H1 (cell line): ENCODE data around the gene RCSD1. TPM values are rescaled to one million over a fixed set of nuclear protein-coding genes. Genes with fewer than 3 reads are reported as not detected.

Experiments used
- CTCF ChIA-PET: fragments of 300-600 bp; sonication (Branson Sonifier 250); formaldehyde crosslinking; loops from one replicate; lab custom pipeline; 2021; ENCODE audit not compliant: partially characterized antibody; lab: Charles Lee
- POLR2A ChIA-PET: fragments of 300-600 bp; sonication (Branson Sonifier 250); formaldehyde crosslinking; loops from one replicate; lab custom pipeline; 2021; ENCODE audit warnings: inconsistent platforms; ENCODE audit not compliant: partially characterized antibody; lab: Charles Lee
- DNase-seq, 2 experiments: peaks; one replicate each; pipeline versions ENCODE4 v3.0.0 to v3.0.0-alpha.2; 2010 to 2022; ENCODE audit warnings: low spot score in 2 of 2, low read depth in 1 of 2, mixed read lengths in 1 of 2
- FAIRE-seq: peaks from 2 replicates; lab custom pipeline; 2011; peaks lifted over from hg19 to GRCh38; lab: Jason Lieb, UNC
- H2AFZ ChIP-seq: 2 replicates; pipeline ENCODE4 v1.8.1; 2012; ENCODE audit warnings: low read length, inconsistent platforms
- H2AK5ac ChIP-seq: 2 replicates; pipeline ENCODE4 v1.6.1; 2013; ENCODE audit warnings: low read depth, low read length
- H2BK120ac ChIP-seq: replicated peaks from 2 replicates; pipeline ENCODE3; 2013; ENCODE audit warnings: low read depth, low read length, inconsistent platforms
- H2BK12ac ChIP-seq: 2 replicates; pipeline ENCODE4 v1.6.1; 2013; ENCODE audit warnings: low read depth, low read length
- H2BK15ac ChIP-seq: 2 replicates; pipeline ENCODE4 v1.6.1; 2013; ENCODE audit warnings: low read length
- H2BK20ac ChIP-seq: 2 replicates; pipeline ENCODE4 v1.6.1; 2013; ENCODE audit warnings: low read length
- H2BK5ac ChIP-seq: 2 replicates; pipeline ENCODE4 v1.6.1; 2013; ENCODE audit warnings: low read depth, low read length
- H3K14ac ChIP-seq: 2 replicates; pipeline ENCODE4 v1.6.1; 2013; ENCODE audit warnings: inconsistent platforms; ENCODE audit not compliant: insufficient read length
- H3K18ac ChIP-seq: 2 replicates; pipeline ENCODE4 v1.6.1; 2013; ENCODE audit warnings: low read length; ENCODE audit errors: extremely low read depth
- H3K23ac ChIP-seq: 2 replicates; pipeline ENCODE4 v1.6.1; 2013; ENCODE audit warnings: inconsistent platforms; ENCODE audit not compliant: insufficient read length
- H3K23me2 ChIP-seq: 2 replicates; pipeline ENCODE4 v1.6.1; 2013; ENCODE audit warnings: low read depth, low read length
- H3K27ac ChIP-seq: 2 replicates; pipeline ENCODE4 v1.6.1; 2011; ENCODE audit warnings: low read depth, low read length, inconsistent platforms
- H3K27me3 ChIP-seq, 4 experiments: replicated peaks in 1 of 4; 1 replicate in 1 of 4; 2 replicates in 3 of 4; pipeline versions ENCODE4 v1.6.1 to v1.8.1; 2011 to 2013; ENCODE audit warnings: low read length in 3 of 4, mild to moderate bottlenecking in 3 of 4, inconsistent platforms in 2 of 4, mixed read lengths in 2 of 4, moderate library complexity in 1 of 4; ENCODE audit not compliant: control insufficient read depth in 3 of 4, insufficient read depth in 3 of 4; ENCODE audit errors: extremely low read depth in 1 of 4
- H3K36me3 ChIP-seq, 4 experiments: 2 replicates each; pipeline versions ENCODE4 v1.6.1 to v1.8.1; 2011 to 2013; ENCODE audit warnings: mild to moderate bottlenecking in 4 of 4, low read length in 3 of 4, moderate library complexity in 2 of 4, control low read depth in 1 of 4, inconsistent platforms in 1 of 4; ENCODE audit not compliant: insufficient read depth in 4 of 4, control insufficient read depth in 2 of 4
- H3K4ac ChIP-seq: replicated peaks from 2 replicates; pipeline ENCODE3; 2013; ENCODE audit warnings: low read length, low read depth, mixed read lengths, inconsistent platforms; ENCODE audit not compliant: insufficient read length
- H3K4me1 ChIP-seq, 4 experiments: replicated peaks in 1 of 4; 1 replicate in 1 of 4; 2 replicates in 3 of 4; pipeline versions ENCODE4 v1.6.1 to v1.8.1; 2011 to 2013; ENCODE audit warnings: low read length in 3 of 4, inconsistent platforms in 2 of 4, mixed read lengths in 1 of 4; ENCODE audit not compliant: insufficient read depth in 4 of 4, control insufficient read depth in 3 of 4
- H3K4me2 ChIP-seq, 2 experiments: 2 replicates each; pipeline versions ENCODE4 v1.6.1 to v1.8.1; 2011 to 2013; ENCODE audit warnings: low read depth in 2 of 2, low read length in 2 of 2, control low read depth in 1 of 2, inconsistent platforms in 1 of 2, mild to moderate bottlenecking in 1 of 2; ENCODE audit not compliant: insufficient read depth in 1 of 2
- H3K4me3 ChIP-seq, 4 experiments: fragments of 200-600, 300-600 bp in 1 of 4; sonication (generic), shearing (Covaris generic), sonication (Bioruptor Twin) in 1 of 4; 2 replicates each; pipeline versions ENCODE4 v1.5.1 to v1.8.1; 2011 to 2016; ENCODE audit warnings: low read length in 4 of 4, low read depth in 3 of 4, control low read depth in 2 of 4, inconsistent platforms in 2 of 4, mild to moderate bottlenecking in 2 of 4, mixed read lengths in 1 of 4, moderate library complexity in 1 of 4; ENCODE audit not compliant: insufficient read depth in 2 of 4; ENCODE audit errors: extremely low read depth in 1 of 4
- H3K56ac ChIP-seq: replicated peaks from 2 replicates; pipeline ENCODE3; 2013; ENCODE audit warnings: low read depth, mild to moderate bottlenecking, mixed read lengths, low read length, inconsistent platforms; ENCODE audit not compliant: insufficient read length
- H3K79me1 ChIP-seq: 2 replicates; pipeline ENCODE4 v1.6.1; 2013; ENCODE audit warnings: low read depth, low read length, control low read depth
- H3K79me2 ChIP-seq, 2 experiments: 2 replicates each; pipeline versions ENCODE4 v1.6.1 to v1.8.1; 2012 to 2013; ENCODE audit warnings: low read length in 2 of 2, mild to moderate bottlenecking in 2 of 2, inconsistent platforms in 1 of 2; ENCODE audit not compliant: insufficient read depth in 2 of 2, control insufficient read depth in 1 of 2
- H3K9ac ChIP-seq, 4 experiments: replicated peaks in 1 of 4; 1 replicate in 1 of 4; 2 replicates in 3 of 4; pipeline versions ENCODE4 v1.6.1 to v1.8.1; 2011 to 2013; ENCODE audit warnings: low read depth in 3 of 4, low read length in 3 of 4, control low read depth in 2 of 4, mild to moderate bottlenecking in 2 of 4, moderate library complexity in 2 of 4, inconsistent platforms in 1 of 4; ENCODE audit errors: extremely low read depth in 1 of 4
- H3K9me3 ChIP-seq, 2 experiments: 2 replicates each; pipeline versions ENCODE4 v1.6.1 to v1.8.1; 2012 to 2013; ENCODE audit warnings: mild to moderate bottlenecking in 2 of 2, moderate library complexity in 2 of 2, control low read depth in 1 of 2, inconsistent platforms in 1 of 2, low read depth in 1 of 2, low read length in 1 of 2, mixed read lengths in 1 of 2; ENCODE audit not compliant: insufficient read depth in 2 of 2
- H4K20me1 ChIP-seq, 2 experiments: replicated peaks in 1 of 2; 2 replicates each; pipeline versions ENCODE3 to v1.8.1; 2011 to 2013; ENCODE audit warnings: inconsistent platforms in 2 of 2, low read length in 2 of 2, mild to moderate bottlenecking in 1 of 2; ENCODE audit not compliant: insufficient read depth in 2 of 2, control insufficient read depth in 1 of 2
- H4K5ac ChIP-seq: 2 replicates; pipeline ENCODE4 v1.6.1; 2013; ENCODE audit warnings: low read length, low read depth, mixed read lengths, inconsistent platforms; ENCODE audit not compliant: insufficient read length
- H4K8ac ChIP-seq: 2 replicates; pipeline ENCODE4 v1.8.0; 2013; ENCODE audit warnings: mild to moderate bottlenecking, moderate library complexity, low read length, inconsistent platforms; ENCODE audit not compliant: insufficient read depth; ENCODE audit errors: extremely low read depth
- H4K91ac ChIP-seq: replicated peaks from 2 replicates; pipeline ENCODE3; 2013; ENCODE audit warnings: low read length, mixed read lengths, inconsistent platforms; ENCODE audit not compliant: insufficient read length
- WGBS, 2 experiments: shearing (Covaris generic) in 1 of 2; methylation state at CpG; one replicate each; pipeline versions ENCODE4 v1.1.6 to v1.1.7; 2013 to 2015; ENCODE audit warnings: low lambda C conversion rate in 2 of 2, mixed read lengths in 2 of 2, inconsistent platforms in 1 of 2, low coverage in 1 of 2, missing lambda C conversion rate in 1 of 2; ENCODE audit not compliant: insufficient replicate concordance in 2 of 2, insufficient coverage in 1 of 2, insufficient read length in 1 of 2; ENCODE audit errors: extremely low coverage in 1 of 2, missing lambda C conversion rate in 1 of 2; 5-methylcytosine and 5-hydroxymethylcytosine counted together
- polyA plus RNA-seq, 7 experiments: library from polyadenylated mRNA; depleted of rRNA in 3 of 7; stranded (reverse) in 5 of 7; unstranded in 2 of 7; fragments of >200 nt in 5 of 7; fragments of 200-250 nt in 2 of 7; gene quantifications; 1 replicate in 5 of 7; 2 replicates in 1 of 7; 4 replicates in 1 of 7; pipeline versions ENCODE4 v1.2.1 to v1.2.3, GENCODE V29; 2011 to 2013; ENCODE audit warnings: missing spikeins in 2 of 7, mixed read lengths in 2 of 7
- total RNA-seq: library from RNA; stranded (reverse); fragmentation: NEBNext Ultra II Directional; extraction: Animal tissue kit (Norgen Biotek cat#: 25700); gene quantifications from 2 replicates; pipeline ENCODE4 v1.2.1, GENCODE V29; 2021

Gene RCSD1
- total and polyA plus RNA-seq, 2 of the 8 experiments (the other 6 are each of a cell fraction or from before 2014, with no cell fraction given), result 0.47 to 0.69 TPM

- Histone ChIP-seq H2AK5ac (no peak overlapping the region), H3K14ac (no peak overlapping the region), H3K18ac (no peak overlapping the region), H3K23me2 (no peaks in the 10 kb centered on the region), H2BK20ac (no peak overlapping the region), H3K9ac (no peak overlapping the region), H3K79me1 (peaks cover 10% of the 10 kb centered on the region), H2BK15ac (no peak overlapping the region), H3K9me3 (peaks cover 0 to 4% of the 10 kb centered on the region in 2 experiments; a peak in 1 of 4 replicates), H2AFZ (no peak overlapping the region), H4K8ac (no peak overlapping the region), H2BK5ac (no peak overlapping the region), H3K4me3 (no peak overlapping the region), H2BK12ac (no peak overlapping the region), H3K4me1 (peaks cover 0 to 2% (median 1%) of the 10 kb centered on the region in 4 experiments; a peak in 3 of 7 replicates), H3K23ac (no peak overlapping the region), H3K36me3 (peaks cover 0 to 9% (median 4%) of the 10 kb centered on the region in 4 experiments; a peak in 4 of 8 replicates), H3K56ac (no peak overlapping the region), H4K5ac (no peak overlapping the region), H4K20me1 (peaks cover 1 to 20% of the 10 kb centered on the region in 2 experiments), H2BK120ac (no peak overlapping the region), H4K91ac (no peak overlapping the region), H3K4me2 (no peak overlapping the region), H3K79me2 (peaks cover 0 to 77% of the 10 kb centered on the region in 2 experiments; a peak in 2 of 4 replicates), H3K4ac (no peak overlapping the region), H3K27me3 (no peaks in the 10 kb centered on the region), H3K27ac (no peak overlapping the region)
- DNase-seq (no peak), FAIRE-seq (no peak)
- CTCF ChIA-PET, result no interaction called here
- WGBS, 2 experiments, result 91% methylated on average over 4 of the region's 4 CpGs; no CpG with 5 or more reads in 1 of the 2 experiments
- POLR2A ChIA-PET, result no interaction called here
These were observed 104.2 kb downstream of the RCSD1 start for GRCh38 chr1:167734227-167734626.
